GM18951 (cell line): ENCODE results near the gene PTRHD1.

ENCODE experiments used
- POLR2A ChIP-seq: IDR thresholded peaks from 4 replicates; pipeline ENCODE4 v1.6.1; 2011; ENCODE audit warnings: mild to moderate bottlenecking; ENCODE audit not compliant: insufficient read length, insufficient read depth; ENCODE audit errors: extremely low read depth
- in situ Hi-C: fragments of 300-500 bp; cut with MboI; formaldehyde crosslinking; loops from one replicate; pipeline ENCODE4 v1.12.0; 2022; ENCODE audit warnings: low sequenced_read_pairs, mixed read lengths, inconsistent platforms; ENCODE audit not compliant: unreplicated experiment

The PTRHD1 gene

GRCh38 chr2:24825883-24826772, 32.9 kb upstream of the PTRHD1 start:
- in situ Hi-C loops, result no loop called here
- TF ChIP-seq POLR2A, result no peak

- no peak for TF ChIP-seq POLR2A
These were observed 32.0 kb upstream of the PTRHD1 start for GRCh38 chr2:24824966-24825882.

GRCh38 chr2:24824071-24824588, 30.9 kb upstream of the PTRHD1 start:
- in situ Hi-C loops, result loop anchor here (5.0 kb wide), 1 partner anchor 407 kb away; no protein-coding TSS in a partner anchor

More at GRCh38 chr2:24824966-24825882, 32.0 kb upstream of the PTRHD1 start:
- in situ Hi-C loops, result loop anchor here (5.0 kb wide), 1 partner anchor 408 kb away; no protein-coding TSS in a partner anchor

GRCh38 chr2:24822049-24822706, 29.0 kb upstream of the PTRHD1 start:
- TF ChIP-seq POLR2A, result no peak
- in situ Hi-C loops, result loop anchor here (5.0 kb wide), 1 partner anchor 405 kb away; no protein-coding TSS in a partner anchor

More at GRCh38 chr2:24824071-24824588, 30.9 kb upstream of the PTRHD1 start:
- TF ChIP-seq POLR2A, result no peak

GRCh38 chr2:24821433-24821891, 28.3 kb upstream of the PTRHD1 start:
- TF ChIP-seq POLR2A, result no peak

GRCh38 chr2:24820598-24821432, 27.6 kb upstream of the PTRHD1 start:
- TF ChIP-seq POLR2A, result no peak
- in situ Hi-C loops, result loop anchor here (5.0 kb wide), 1 partner anchor 404 kb away; no protein-coding TSS in a partner anchor

More at GRCh38 chr2:24821433-24821891, 28.3 kb upstream of the PTRHD1 start:
- in situ Hi-C loops, result loop anchor here (5.0 kb wide), 1 partner anchor 404 kb away; no protein-coding TSS in a partner anchor

GRCh38 chr2:24820175-24820513, 27.0 kb upstream of the PTRHD1 start:
- in situ Hi-C loops, result loop anchor here (5.0 kb wide), 1 partner anchor 403 kb away; no protein-coding TSS in a partner anchor
- TF ChIP-seq POLR2A, result no peak

GRCh38 chr2:24819442-24820174, 26.4 kb upstream of the PTRHD1 start:
- in situ Hi-C loops, result loop anchor here (5.0 kb wide), 1 partner anchor 402 kb away; no protein-coding TSS in a partner anchor
- no peak for TF ChIP-seq POLR2A

GRCh38 chr2:24818721-24819167, 25.6 kb upstream of the PTRHD1 start:
- in situ Hi-C loops, result no loop called here
- no peak for TF ChIP-seq POLR2A

GRCh38 chr2:24816884-24817283, 23.7 kb upstream of the PTRHD1 start:
- in situ Hi-C loops, result no loop called here
- no peak for TF ChIP-seq POLR2A

- no peak for TF ChIP-seq POLR2A
- in situ Hi-C loops, result no loop called here
These were observed 23.2 kb upstream of the PTRHD1 start for GRCh38 chr2:24816404-24816803.
